ENCODE data around the gene CRKL.

DNA sequence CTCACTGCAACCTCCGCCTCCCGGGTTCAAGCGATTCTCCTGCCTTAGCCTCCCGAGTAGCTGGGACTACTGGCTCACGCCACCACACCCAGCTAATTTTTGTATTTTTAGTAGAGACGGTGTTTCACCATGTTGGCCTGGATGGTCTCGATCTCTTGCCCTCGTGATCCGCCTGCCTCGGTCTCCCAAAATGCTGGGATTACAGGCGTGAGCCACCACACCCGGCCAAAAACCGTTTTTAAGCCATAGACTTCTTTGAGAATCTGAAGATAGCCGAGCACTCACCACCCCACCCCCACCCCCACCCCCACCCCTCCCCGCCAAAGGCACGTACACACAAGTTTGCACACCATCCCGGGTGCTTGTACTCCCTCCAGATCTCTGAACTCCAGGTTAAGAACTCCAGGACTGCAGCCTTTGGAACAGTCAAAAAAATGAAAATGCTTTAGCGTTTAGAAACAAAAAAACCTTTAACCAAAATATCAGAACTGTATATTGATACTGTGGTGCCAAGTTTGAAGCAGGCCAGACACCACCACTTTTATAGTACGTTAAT, 1.5 kb downstream of the CRKL start:
- no peak for TF ChIP-seq FOXM1 (IDR thresholded peaks at IDR 0.05; ENCODE audit: borderline replicate concordance)
- TF ChIP-seq ZNF384 (IDR thresholded peaks at IDR 0.05), result no peak
- TF ChIP-seq SP1 (IDR thresholded peaks at IDR 0.05), result no peak
- TF ChIP-seq BHLHE40 (IDR thresholded peaks at IDR 0.05; ENCODE audit: borderline replicate concordance), result no peak
- no peak for TF ChIP-seq ARNT (IDR thresholded peaks at IDR 0.05)
- TF ChIP-seq CTBP1 (IDR thresholded peaks at IDR 0.05; ENCODE audit: borderline replicate concordance), result no peak

All from HEK293T (cell line).